ENCODE measurements around the gene ADARB2.

ADARB2 gene

GRCh38 chr10:1527951-1528350, 209.4 kb downstream of the ADARB2 start:
- TF ChIP-seq GABPA (IDR thresholded peaks at IDR 0.05; ENCODE audit: low read depth) (no peak), CTCF (IDR thresholded peaks at IDR 0.05; ENCODE audit: insufficient read depth, low read length) (no peak), SPI1 (IDR thresholded peaks at IDR 0.05; ENCODE audit: borderline replicate concordance, low read depth) (no peak), REST (IDR thresholded peaks at IDR 0.05; ENCODE audit: insufficient replicate concordance, low read depth) (no peak), POLR2AphosphoS5 (IDR thresholded peaks at IDR 0.05; ENCODE audit: low read depth) (no peak)
- Histone ChIP-seq H3K4me3 (replicated peaks; ENCODE audit: insufficient read depth, low read length) (no peak overlapping the region), H3K27ac (replicated peaks) (no peak overlapping the region), H3K27me3 (ENCODE audit: insufficient read depth, poor library complexity, severe bottlenecking) (no peaks in the 10 kb centered on the region)
- no peak for DNase-seq (ENCODE audit: low read depth in 1 of 2, low spot score in 1 of 2)

- TF ChIP-seq CTCF (IDR thresholded peaks at IDR 0.05; ENCODE audit: insufficient read depth, low read length) (no peak), REST (IDR thresholded peaks at IDR 0.05; ENCODE audit: insufficient replicate concordance, low read depth) (no peak), POLR2AphosphoS5 (IDR thresholded peaks at IDR 0.05; ENCODE audit: low read depth) (no peak), SPI1 (IDR thresholded peaks at IDR 0.05; ENCODE audit: borderline replicate concordance, low read depth) (no peak), GABPA (IDR thresholded peaks at IDR 0.05; ENCODE audit: low read depth) (no peak)
- Histone ChIP-seq H3K4me3 (replicated peaks; ENCODE audit: insufficient read depth, low read length) (no peak overlapping the region), H3K27ac (replicated peaks) (no peak overlapping the region), H3K27me3 (ENCODE audit: insufficient read depth, poor library complexity, severe bottlenecking) (no peaks in the 10 kb centered on the region)
- peak in 1 of 2 experiments; percentile 2 for DNase-seq (ENCODE audit: low read depth in 1 of 2, low spot score in 1 of 2)
Measured at GRCh38 chr10:1526436-1527055, 210.8 kb downstream of the ADARB2 start.

- no peak for DNase-seq (ENCODE audit: low read depth in 1 of 2, low spot score in 1 of 2)
- Histone ChIP-seq H3K27ac (replicated peaks) (no peak overlapping the region), H3K27me3 (ENCODE audit: insufficient read depth, poor library complexity, severe bottlenecking) (no peaks in the 10 kb centered on the region), H3K4me3 (replicated peaks; ENCODE audit: insufficient read depth, low read length) (no peak overlapping the region)
- TF ChIP-seq GABPA (IDR thresholded peaks at IDR 0.05; ENCODE audit: low read depth) (no peak), POLR2AphosphoS5 (IDR thresholded peaks at IDR 0.05; ENCODE audit: low read depth) (no peak), CTCF (IDR thresholded peaks at IDR 0.05; ENCODE audit: insufficient read depth, low read length) (no peak), SPI1 (IDR thresholded peaks at IDR 0.05; ENCODE audit: borderline replicate concordance, low read depth) (no peak), REST (IDR thresholded peaks at IDR 0.05; ENCODE audit: insufficient replicate concordance, low read depth) (no peak)
Measured at GRCh38 chr10:1525354-1526162, 211.8 kb downstream of the ADARB2 start.

All from HL-60 (cell line).